GM21423 (cell line): Measurements from ENCODE around the gene PARP3.

Source experiments
- ATAC-seq: cut with Tn5 transposase; IDR thresholded peaks from one replicate; pipeline ENCODE4 v1.9.1; 2021; ENCODE audit warnings: mild to moderate bottlenecking, moderate library complexity; ENCODE audit not compliant: unreplicated experiment

PARP3 gene

GRCh38 chr3:51966016-51966415, 23.9 kb downstream of the PARP3 start:
- no peak for ATAC-seq

GRCh38 chr3:51966486-51966885, 24.3 kb downstream of the PARP3 start:
- ATAC-seq = no peak

GRCh38 chr3:51966922-51967383, 24.8 kb downstream of the PARP3 start:
- no peak for ATAC-seq

GRCh38 chr3:51967384-51968169, 25.4 kb downstream of the PARP3 start, which contains the start of gene PCBP4:
TSS of gene PCBP4 (minus strand) at chr3:51967454. CDS start at chr3:51961240, 6,214 bp downstream.
- ATAC-seq = no peak

- ATAC-seq = no peak
Observed at GRCh38 chr3:51968170-51968775, 26.1 kb downstream of the PARP3 start.

- ATAC-seq = no peak
Observed at GRCh38 chr3:51968883-51969678, 26.9 kb downstream of the PARP3 start.

- ATAC-seq = no peak
Observed at GRCh38 chr3:51969841-51970240, 27.7 kb downstream of the PARP3 start.

- ATAC-seq = no peak
Observed at GRCh38 chr3:51970606-51971300, 28.6 kb downstream of the PARP3 start.

GRCh38 chr3:51971350-51971749, 29.2 kb downstream of the PARP3 start:
- no peak for ATAC-seq

- ATAC-seq = peak; percentile 3
Observed at GRCh38 chr3:51974277-51974962, 32.3 kb downstream of the PARP3 start.

GRCh38 chr3:51974963-51975851, 33.0 kb downstream of the PARP3 start, which contains the start of gene ABHD14A:
TSS of gene ABHD14A (plus strand) at chr3:51975064. CDS start at chr3:51975136, 72 bp downstream.
- peak; percentile 44 for ATAC-seq

GRCh38 chr3:51975852-51976549, 33.8 kb downstream of the PARP3 start:
- ATAC-seq = no peak

GRCh38 chr3:51977446-51978142, 35.4 kb downstream of the PARP3 start:
- no peak for ATAC-seq

- no peak for ATAC-seq
Observed at GRCh38 chr3:51978143-51978502, 36.0 kb downstream of the PARP3 start.

GRCh38 chr3:51980253-51980652, 38.1 kb downstream of the PARP3 start:
- no peak for ATAC-seq

GRCh38 chr3:51982352-51982837, 40.2 kb downstream of the PARP3 start:
- ATAC-seq = peak; percentile 44

GRCh38 chr3:51982838-51983577, 40.8 kb downstream of the PARP3 start, which contains the start of gene ACY1:
TSS of gene ACY1 (plus strand) at chr3:51983535. CDS start at chr3:51984065, 530 bp downstream.
- ATAC-seq = peak; percentile 76
